GM12878 (cell line): ENCODE results near the gene CSHL1. TPM values are rescaled to one million over a fixed set of nuclear protein-coding genes. Genes with fewer than 3 reads are reported as not detected.

Source experiments
- BHLHE40 ChIP-seq, 2 experiments: fragments of 450-650 bp in 1 of 2; IDR thresholded peaks; 2 replicates each; pipeline ENCODE4 v1.6.1; 2011 to 2017; ENCODE audit warnings: low read depth in 2 of 2, borderline replicate concordance in 1 of 2, improper control_type of control experiment in 1 of 2, low read length in 1 of 2, mild to moderate bottlenecking in 1 of 2
- CHD2 ChIP-seq: IDR thresholded peaks from 2 replicates; pipeline ENCODE4 v1.6.1; 2011; ENCODE audit warnings: low read depth, low read length, improper control_type of control experiment, borderline replicate concordance
- E2F4 ChIP-seq: IDR thresholded peaks from 2 replicates; pipeline ENCODE4 v1.6.1; 2012; ENCODE audit warnings: low read depth, low read length, improper control_type of control experiment
- E4F1 ChIP-seq: fragments of 450-650 bp; IDR thresholded peaks from 2 replicates; pipeline ENCODE4 v1.6.1; 2018; ENCODE audit warnings: borderline replicate concordance, mild to moderate bottlenecking; ENCODE audit not compliant: partially characterized antibody
- EZH2 ChIP-seq: IDR thresholded peaks from 2 replicates; pipeline ENCODE4 v1.6.1; 2012; ENCODE audit warnings: low read depth, mild to moderate bottlenecking, control low read depth, inconsistent platforms, low read length, borderline replicate concordance; ENCODE audit not compliant: control insufficient read depth
- GATAD2B ChIP-seq: fragments of 450-650 bp; conservative IDR thresholded peaks from 2 replicates; pipeline ENCODE4 v1.6.1; 2017; ENCODE audit warnings: low read depth, mild to moderate bottlenecking, moderate library complexity
- IKZF2 ChIP-seq, 2 experiments: fragments of 450-650 bp; IDR thresholded peaks; 2 replicates each; pipeline ENCODE4 v1.6.1; 2017; ENCODE audit warnings: mild to moderate bottlenecking in 2 of 2, moderate library complexity in 2 of 2
- LARP7 ChIP-seq: fragments of 450-650 bp; IDR thresholded peaks from 2 replicates; pipeline ENCODE4 v1.6.1; 2017; ENCODE audit warnings: mild to moderate bottlenecking
- MEF2B ChIP-seq: fragments of 450-650 bp; IDR thresholded peaks from 2 replicates; pipeline ENCODE4 v1.6.1; 2018; ENCODE audit warnings: mild to moderate bottlenecking, moderate library complexity; ENCODE audit not compliant: partially characterized antibody, poor library complexity, severe bottlenecking
- NBN ChIP-seq: fragments of 450-650 bp; IDR thresholded peaks from 2 replicates; pipeline ENCODE4 v1.6.1; 2016
- NFIC ChIP-seq: IDR thresholded peaks from 2 replicates; pipeline ENCODE4 v1.6.1; 2012; ENCODE audit warnings: low read depth, mild to moderate bottlenecking, inconsistent platforms, low read length, moderate library complexity
- NFYB ChIP-seq: IDR thresholded peaks from 2 replicates; pipeline ENCODE4 v1.6.1; 2011; ENCODE audit warnings: low read depth, mild to moderate bottlenecking, low read length, improper control_type of control experiment, moderate library complexity; ENCODE audit not compliant: insufficient read depth
- POLR2A ChIP-seq: IDR thresholded peaks from 2 replicates; pipeline ENCODE4 v1.6.1; 2011; ENCODE audit warnings: low read depth, mild to moderate bottlenecking, low read length
- POLR2AphosphoS5 ChIP-seq: IDR thresholded peaks from 2 replicates; pipeline ENCODE4 v1.6.1; 2011; ENCODE audit warnings: mild to moderate bottlenecking, low read length, inconsistent platforms
- RCOR1 ChIP-seq: conservative IDR thresholded peaks from 2 replicates; pipeline ENCODE4 v1.6.1; 2012; ENCODE audit warnings: low read depth, low read length, improper control_type of control experiment
- SIN3A ChIP-seq: IDR thresholded peaks from 2 replicates; pipeline ENCODE4 v1.6.1; 2012; ENCODE audit warnings: low read depth, low read length, improper control_type of control experiment
- SMC3 ChIP-seq: IDR thresholded peaks from 2 replicates; pipeline ENCODE4 v1.6.1; 2011; ENCODE audit warnings: low read length, improper control_type of control experiment, borderline replicate concordance
- SREBF2 ChIP-seq: IDR thresholded peaks from 2 replicates; pipeline ENCODE4 v1.6.1; 2012; ENCODE audit warnings: mild to moderate bottlenecking, low read length
- SRF ChIP-seq, 2 experiments: IDR thresholded peaks; 2 replicates each; pipeline ENCODE4 v1.6.1; 2011; ENCODE audit warnings: low read depth in 2 of 2, low read length in 2 of 2, mild to moderate bottlenecking in 1 of 2, moderate library complexity in 1 of 2
- TAF1 ChIP-seq: IDR thresholded peaks from 2 replicates; pipeline ENCODE4 v1.6.1; 2011; ENCODE audit warnings: mild to moderate bottlenecking, low read depth, low read length, borderline replicate concordance
- WRNIP1 ChIP-seq: IDR thresholded peaks from 2 replicates; pipeline ENCODE4 v1.6.1; 2011; ENCODE audit warnings: low read depth, low read length, improper control_type of control experiment, borderline replicate concordance
- YBX1 ChIP-seq: fragments of 450-650 bp; IDR thresholded peaks from 2 replicates; pipeline ENCODE4 v1.6.1; 2016; ENCODE audit warnings: antibody characterized with exemption
- YY1 ChIP-seq: IDR thresholded peaks from 2 replicates; pipeline ENCODE4 v1.6.1; 2011; ENCODE audit warnings: low read depth, mild to moderate bottlenecking, low read length
- ZNF274 ChIP-seq: IDR thresholded peaks from one replicate; pipeline ENCODE4 v1.8.0; 2011; ENCODE audit not compliant: insufficient read length, insufficient read depth
- ZNF687 ChIP-seq: fragments of 450-650 bp; IDR thresholded peaks from 2 replicates; pipeline ENCODE4 v1.6.1; 2017; ENCODE audit warnings: mild to moderate bottlenecking, moderate library complexity
- polyA plus RNA-seq, 11 experiments: library from polyadenylated mRNA; depleted of rRNA in 4 of 11; unstranded in 6 of 11; stranded (reverse) in 5 of 11; fragments of >200 nt; fragmentation: Nextera tagmentation in 4 of 11; fragmentation: Illumina TruSeq in 1 of 11; extraction: Ambion mirVana in 4 of 11; extraction: Trizol in 1 of 11; gene quantifications; 1 replicate in 1 of 11; 2 replicates in 10 of 11; pipeline versions ENCODE4 v1.2.1 to v1.2.3, GENCODE V29; 2011 to 2016; ENCODE audit warnings: inconsistent platforms in 2 of 11, missing spikeins in 2 of 11, low read depth in 1 of 11
- total RNA-seq, 4 experiments: library from RNA; depleted of rRNA in 3 of 4; stranded (reverse); fragments of >200 nt in 3 of 4; fragmentation: Illumina TruSeq in 1 of 4; extraction: Trizol in 1 of 4; gene quantifications; 2 replicates each; pipeline versions ENCODE4 v1.2.1 to v1.2.3, GENCODE V29; 2013 to 2021

The CSHL1 gene
- total and polyA plus RNA-seq, 10 of the 15 experiments (the other 5 are each of a cell fraction or from before 2014, with no cell fraction given): not detected

- TF ChIP-seq ZNF687 (no peak), GATAD2B (peak; percentile 30; the same call in 1 of the 2 replicates), EZH2 (no peak), SIN3A (no peak), NFYB (no peak), BHLHE40 (IDR thresholded peaks at IDR 0.05; ENCODE audit: borderline replicate concordance in 1 of 2, low read depth in 2 of 2, low read length in 1 of 2) (peak; percentile 18 to 31; a peak in 2 of 4 replicates), POLR2A (no peak), IKZF2 (IDR thresholded peaks at IDR 0.05) (peak in 1 of 2 experiments; percentile 40; a peak in 2 of 4 replicates), SREBF2 (no peak), YY1 (no peak), NFIC (no peak), E4F1 (no peak), NBN (0 out of 2 replicates have a peak, but pooled peaks have one; percentile 61), POLR2AphosphoS5 (no peak), YBX1 (no peak), LARP7 (no peak), CHD2 (peak; percentile 57; the same call in 1 of the 2 replicates), RCOR1 (no peak), TAF1 (no peak), WRNIP1 (no peak), SMC3 (no peak), E2F4 (no peak), SRF (IDR thresholded peaks at IDR 0.05; ENCODE audit: low read depth in 2 of 2, low read length in 2 of 2) (no peak), ZNF274 (no peak), MEF2B (peak; percentile 90)
Observed at GRCh38 chr17:63954402-63955063, 43.5 kb upstream of the CSHL1 start (continued).
